GM19351 (cell line): ENCODE measurements around the gene KLHDC8A.
"Not testable (repeated sequence)": the region's sequence is repeated elsewhere in the genome, so short reads cannot be mapped to it uniquely, and the experiment has no call there.

Experiments used
- ATAC-seq: cut with Tn5 transposase; IDR thresholded peaks from one replicate; pipeline ENCODE4 v1.9.1; 2021; ENCODE audit warnings: mild to moderate bottlenecking, moderate library complexity; ENCODE audit not compliant: unreplicated experiment

KLHDC8A gene

DNA sequence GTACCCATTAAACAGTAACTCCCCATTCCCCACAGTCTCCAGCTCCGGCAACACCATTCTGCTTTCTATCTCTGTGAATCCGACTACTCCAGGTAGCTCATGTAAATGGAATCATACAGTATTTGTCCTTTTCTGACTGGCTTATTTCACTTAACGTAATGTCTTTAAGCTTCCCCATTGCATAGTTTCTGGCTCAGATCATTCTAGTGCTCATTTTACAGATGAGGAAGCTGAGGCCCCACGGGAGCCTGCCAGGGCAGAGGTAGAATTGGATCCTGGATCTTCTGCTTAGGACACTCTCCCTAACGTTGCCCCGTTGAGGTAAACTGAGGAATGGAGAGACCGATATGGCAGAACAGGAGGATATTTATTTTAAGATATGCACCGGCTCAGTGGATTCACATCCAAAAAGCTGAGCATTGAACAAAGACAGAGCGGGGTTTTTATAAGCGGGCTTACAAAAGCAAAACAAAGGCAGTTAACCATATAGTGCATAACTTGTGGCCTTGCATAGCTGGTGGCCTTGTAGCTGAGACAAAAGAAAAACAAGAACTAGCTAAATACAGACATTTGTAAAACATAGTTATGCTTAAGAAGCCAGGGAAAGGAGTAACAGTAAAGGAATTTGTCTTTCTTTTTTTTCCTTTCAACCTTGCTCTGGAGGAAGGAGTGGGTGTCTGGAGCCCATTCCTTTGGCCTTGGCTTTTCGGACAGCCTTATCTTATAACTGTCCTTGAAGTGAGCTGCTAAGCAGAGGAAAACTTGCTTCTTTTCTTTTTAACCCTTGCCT lies 15.3 kb upstream of the KLHDC8A start:
- ATAC-seq: no peak

DNA sequence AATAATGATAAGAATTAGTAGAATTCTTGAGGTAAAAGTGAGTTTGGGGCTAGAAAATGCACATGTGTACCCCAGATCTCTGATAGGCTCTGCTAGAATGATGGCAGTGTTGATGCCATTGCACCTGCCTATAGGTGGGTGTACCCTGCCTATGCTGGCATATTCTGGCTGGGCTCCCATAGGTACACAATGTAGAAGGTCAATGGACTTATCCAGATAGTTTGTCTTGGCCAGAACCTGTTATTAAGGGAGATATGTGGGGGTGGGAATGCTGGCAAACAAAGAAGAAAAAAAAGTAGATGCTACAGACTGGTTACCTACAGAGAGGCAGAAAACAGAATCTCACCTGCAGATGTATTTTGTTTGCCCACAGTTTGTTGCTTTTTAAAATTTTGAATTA lies 14.1 kb upstream of the KLHDC8A start:
- no peak for ATAC-seq

DNA sequence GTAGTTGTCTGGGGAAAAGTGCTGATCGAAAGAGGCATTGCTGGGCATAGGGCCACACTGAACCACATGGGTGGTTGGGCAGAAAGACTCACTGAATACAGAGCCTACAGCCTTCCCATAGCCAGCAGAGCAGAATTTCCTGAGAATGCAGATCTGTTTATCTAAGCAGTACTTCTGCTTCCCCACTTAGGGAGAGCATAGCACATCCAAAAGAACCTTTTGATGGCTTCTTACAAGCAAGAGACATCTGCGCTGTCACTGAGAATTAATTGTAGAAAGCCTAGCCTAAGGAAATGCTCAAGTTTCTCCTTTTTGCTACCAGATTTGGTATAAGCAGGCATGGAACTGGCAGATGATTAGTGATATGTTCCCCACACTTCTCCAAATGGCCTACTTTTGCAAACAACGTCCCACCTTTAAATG lies 13.0 kb upstream of the KLHDC8A start:
- no peak for ATAC-seq

- no peak for ATAC-seq
Measured at GRCh38 chr1:205368478-205368877, 11.8 kb upstream of the KLHDC8A start.

DNA sequence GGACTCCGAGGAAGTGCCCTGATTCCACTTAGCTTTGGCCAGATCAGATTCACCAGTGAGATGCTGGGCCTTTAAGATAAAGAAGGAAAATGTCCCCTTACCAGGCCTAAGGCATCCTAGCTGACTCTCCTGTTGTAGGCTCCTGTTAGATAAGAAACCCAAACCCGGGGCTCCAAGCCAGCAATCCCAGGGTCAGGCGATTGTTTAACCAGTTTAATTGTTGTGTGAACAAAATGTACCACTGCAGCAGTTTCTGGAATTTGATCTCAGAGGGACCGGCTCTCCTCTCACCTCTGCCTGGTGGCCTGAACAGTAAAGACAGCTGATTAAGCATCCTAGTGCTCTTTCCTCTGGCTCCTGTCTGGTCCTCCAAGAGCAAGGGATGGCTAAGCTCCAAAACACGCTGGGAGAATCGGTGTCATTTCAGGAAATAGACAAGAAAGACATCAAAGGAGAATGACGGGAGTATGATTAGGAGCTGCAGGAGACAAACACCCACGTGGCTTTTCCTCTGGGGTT lies 9.3 kb upstream of the KLHDC8A start:
- no peak for ATAC-seq

GRCh38 chr1:205365086-205365485 lies 8.4 kb upstream of the KLHDC8A start:
- not testable (repeated sequence) for ATAC-seq

DNA sequence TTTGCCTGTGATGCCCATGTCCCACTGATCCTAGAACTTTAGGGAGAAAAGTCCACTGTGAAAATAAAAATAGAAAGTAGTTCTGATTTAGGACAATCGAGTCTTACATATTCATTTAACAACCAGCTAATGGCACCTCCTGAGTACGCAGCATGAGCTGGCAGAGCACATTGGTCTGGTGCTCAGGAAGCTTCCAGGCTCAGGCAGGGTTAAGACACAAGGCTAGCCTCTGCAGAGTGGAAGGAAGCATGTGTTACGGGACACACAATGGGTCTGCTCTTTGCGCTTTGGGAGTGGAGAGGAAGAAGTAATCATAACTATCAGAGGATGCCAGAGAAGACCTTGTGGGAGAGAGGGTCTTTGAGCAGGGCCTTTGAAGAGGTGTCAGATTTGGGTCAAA lies 4.2 kb upstream of the KLHDC8A start:
- no peak for ATAC-seq

DNA sequence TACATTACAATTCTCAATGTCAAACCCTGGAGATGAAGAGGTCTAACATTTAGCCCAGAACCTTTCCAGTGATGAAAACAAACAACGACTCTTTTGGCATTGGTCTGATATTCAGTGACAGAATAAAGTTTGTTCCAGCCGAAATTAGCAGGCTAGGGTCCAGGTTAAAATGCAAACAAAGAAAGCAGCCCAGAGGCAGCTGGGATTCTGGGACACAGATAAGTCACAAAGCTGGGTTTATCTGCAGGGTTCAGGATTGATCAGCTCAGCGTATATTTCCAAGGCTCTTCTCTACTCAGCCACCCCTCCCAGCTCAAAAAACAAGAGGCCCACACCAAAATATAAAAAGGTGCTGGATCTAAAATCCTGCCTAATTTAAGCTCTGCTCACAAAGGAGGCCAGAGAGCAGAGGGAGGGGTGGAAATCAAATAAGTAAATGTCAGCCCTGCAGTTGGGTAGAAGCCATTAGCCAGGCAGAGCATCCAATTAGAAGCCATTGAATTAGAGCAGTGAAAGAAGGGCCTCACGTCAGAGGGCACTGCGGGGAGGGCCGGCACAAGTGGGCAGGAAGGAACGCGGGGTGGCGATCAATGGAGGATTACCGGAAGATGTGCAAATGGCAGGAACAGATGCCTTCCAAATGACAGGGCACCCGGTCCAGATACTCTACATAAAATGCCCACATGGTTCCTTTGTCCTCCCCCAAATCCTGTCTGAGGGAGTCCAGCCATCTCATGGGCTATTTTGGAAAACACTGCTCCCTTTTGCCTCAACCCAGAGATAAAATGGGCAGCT lies 3.2 kb upstream of the KLHDC8A start:
- ATAC-seq: no peak

DNA sequence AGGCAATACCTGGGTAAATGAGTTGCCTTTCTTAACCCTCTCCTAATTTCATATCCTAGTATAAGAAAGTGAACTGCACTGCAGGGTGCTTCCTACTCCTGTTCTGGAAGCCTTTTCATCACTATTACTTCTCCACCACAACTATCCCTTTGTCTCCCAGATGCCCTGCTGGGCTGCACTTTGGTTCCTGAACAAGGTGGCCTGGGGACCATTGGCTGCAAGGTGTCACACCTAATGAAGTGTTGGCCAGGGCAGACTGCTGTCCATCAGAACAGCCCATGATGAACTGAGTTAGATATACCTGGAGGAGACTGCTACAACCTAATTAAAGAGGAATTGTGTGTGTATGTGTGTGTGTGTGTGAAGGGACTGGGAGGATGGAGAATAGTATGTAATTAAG lies 1.9 kb upstream of the KLHDC8A start:
- ATAC-seq: no peak

DNA sequence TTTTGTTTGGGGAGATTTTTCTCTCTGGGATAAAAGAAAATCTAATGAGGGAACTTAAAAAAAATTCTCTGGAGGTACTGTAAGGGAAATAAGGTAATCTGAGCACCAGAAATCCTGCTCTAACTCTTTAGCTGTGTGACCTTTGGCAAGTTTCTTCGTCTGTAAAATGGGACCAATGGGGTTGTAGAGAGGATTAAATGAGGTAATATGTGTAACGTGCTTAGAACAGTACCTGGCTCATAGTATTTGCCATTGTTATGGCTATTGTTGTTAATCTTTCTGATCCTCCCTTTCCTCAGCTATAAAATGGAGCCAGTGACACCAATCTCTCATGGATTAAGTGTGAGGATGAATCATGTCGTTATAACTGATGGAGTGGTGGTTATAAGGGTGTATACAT lies 845 bp upstream of the KLHDC8A start:
- no peak for ATAC-seq

DNA sequence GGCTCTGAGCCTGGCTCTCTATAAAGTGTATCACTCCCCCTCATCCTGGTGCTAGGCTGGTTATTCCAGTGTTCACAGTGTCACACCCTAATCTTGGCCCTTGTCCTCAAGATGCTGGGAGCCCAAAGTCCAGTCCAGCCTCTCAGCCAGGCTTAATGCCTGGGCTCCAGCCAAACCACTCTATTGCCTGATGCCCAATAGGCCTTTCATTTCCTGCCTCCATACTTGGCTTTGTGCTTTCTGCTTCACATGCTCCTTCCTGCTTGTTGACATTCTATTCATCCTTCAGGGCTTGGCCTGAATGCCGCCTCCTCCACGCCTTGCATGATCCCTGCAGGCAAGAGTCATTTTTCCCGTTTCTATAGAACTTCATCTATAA lies 1.7 kb downstream of the KLHDC8A start:
- no peak for ATAC-seq

- no peak for ATAC-seq
Measured at GRCh38 chr1:205354259-205355074, 2.3 kb downstream of the KLHDC8A start.

- ATAC-seq: no peak
Measured at GRCh38 chr1:205353612-205354011, 3.1 kb downstream of the KLHDC8A start.

DNA sequence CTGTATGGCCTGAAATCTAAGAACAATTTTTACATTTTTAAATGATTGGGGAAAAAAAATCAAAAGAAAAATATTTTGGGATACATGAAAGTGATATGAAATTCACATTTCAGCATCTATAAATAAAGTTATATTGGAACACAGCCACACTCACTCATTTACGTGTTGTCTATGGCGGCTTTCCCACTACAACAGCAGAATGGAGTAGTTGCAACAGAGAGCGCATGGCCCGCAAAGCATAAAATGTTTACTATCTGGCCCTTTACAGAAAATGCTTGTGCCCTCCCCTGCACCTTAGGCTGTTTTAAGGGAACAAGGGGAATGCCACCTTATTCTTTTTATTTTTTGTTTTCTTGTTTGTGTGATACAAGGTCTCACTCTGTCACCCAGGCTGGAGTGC lies 3.5 kb downstream of the KLHDC8A start:
- ATAC-seq: no peak

GRCh38 chr1:205351984-205352713 lies 4.6 kb downstream of the KLHDC8A start:
- ATAC-seq: no peak

DNA sequence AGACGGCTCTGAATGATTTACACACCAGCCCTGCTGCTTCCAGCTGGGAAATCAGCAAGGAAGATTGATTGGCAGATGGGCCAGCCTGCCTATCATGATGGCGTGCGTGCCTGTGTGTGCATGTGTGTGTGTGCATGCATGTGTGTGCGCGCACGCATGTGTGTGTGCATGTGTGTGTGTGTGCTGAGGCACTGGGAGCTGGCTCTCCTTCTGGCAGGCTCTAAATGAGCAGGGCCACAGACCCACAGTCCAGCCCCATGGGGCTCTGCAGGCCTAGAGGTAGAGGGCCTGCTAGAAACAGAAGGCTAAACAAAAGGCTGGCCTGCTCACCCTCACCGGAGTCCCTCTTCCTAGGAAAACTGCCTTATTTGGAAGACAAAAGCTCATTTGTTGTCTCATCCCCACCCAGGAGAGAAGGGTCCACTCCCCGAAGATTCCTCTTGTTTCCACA lies 6.0 kb downstream of the KLHDC8A start:
- no peak for ATAC-seq

- ATAC-seq: no peak
Measured at GRCh38 chr1:205350124-205350523, 6.6 kb downstream of the KLHDC8A start.

GRCh38 chr1:205348554-205349487 lies 7.9 kb downstream of the KLHDC8A start:
- ATAC-seq: no peak

GRCh38 chr1:205346956-205347574 lies 9.7 kb downstream of the KLHDC8A start:
- ATAC-seq: no peak
